ENCODE results near the gene OOSP3.
A peak's percentile ranks its signal among the peaks of the same experiment; 100 is the strongest.

OOSP3 gene

DNA sequence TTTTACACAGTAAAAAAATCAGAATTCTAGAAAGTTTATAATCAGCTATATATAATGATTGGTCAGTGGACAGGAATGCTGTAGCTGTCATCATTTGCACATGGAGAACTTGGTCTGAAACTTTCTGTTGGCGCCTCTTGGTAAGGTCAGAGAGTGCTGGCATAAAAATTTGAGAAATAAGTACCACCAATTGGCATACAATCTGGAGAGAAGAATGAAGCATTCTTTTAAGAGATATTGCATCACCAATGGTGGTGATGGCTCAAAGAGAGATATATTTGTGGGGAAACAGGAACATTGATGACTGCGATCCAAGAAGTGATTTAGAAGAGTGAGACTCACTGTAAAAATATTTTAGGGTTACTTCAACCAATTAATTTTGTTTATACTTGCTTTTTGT lies 39.9 kb downstream of the OOSP3 start:
- H3K4me2 ChIP-seq (ENCODE audit: low read length), result no peak overlapping the region
- H3K4me3 ChIP-seq (ENCODE audit: low read depth, low read length), result no peak overlapping the region
- TF ChIP-seq, protein P1, sequence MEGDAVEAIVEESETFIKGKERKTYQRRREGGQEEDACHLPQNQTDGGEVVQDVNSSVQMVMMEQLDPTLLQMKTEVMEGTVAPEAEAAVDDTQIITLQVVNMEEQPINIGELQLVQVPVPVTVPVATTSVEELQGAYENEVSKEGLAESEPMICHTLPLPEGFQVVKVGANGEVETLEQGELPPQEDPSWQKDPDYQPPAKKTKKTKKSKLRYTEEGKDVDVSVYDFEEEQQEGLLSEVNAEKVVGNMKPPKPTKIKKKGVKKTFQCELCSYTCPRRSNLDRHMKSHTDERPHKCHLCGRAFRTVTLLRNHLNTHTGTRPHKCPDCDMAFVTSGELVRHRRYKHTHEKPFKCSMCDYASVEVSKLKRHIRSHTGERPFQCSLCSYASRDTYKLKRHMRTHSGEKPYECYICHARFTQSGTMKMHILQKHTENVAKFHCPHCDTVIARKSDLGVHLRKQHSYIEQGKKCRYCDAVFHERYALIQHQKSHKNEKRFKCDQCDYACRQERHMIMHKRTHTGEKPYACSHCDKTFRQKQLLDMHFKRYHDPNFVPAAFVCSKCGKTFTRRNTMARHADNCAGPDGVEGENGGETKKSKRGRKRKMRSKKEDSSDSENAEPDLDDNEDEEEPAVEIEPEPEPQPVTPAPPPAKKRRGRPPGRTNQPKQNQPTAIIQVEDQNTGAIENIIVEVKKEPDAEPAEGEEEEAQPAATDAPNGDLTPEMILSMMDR (IDR thresholded peaks at IDR 0.05), result no peak
- H2AFZ ChIP-seq, result no peak overlapping the region
- H3K79me2 ChIP-seq, result no peaks in the 10 kb centered on the region
- no peaks in the 10 kb centered on the region for H3K36me3 ChIP-seq (ENCODE audit: control insufficient read depth, insufficient read depth, low read length)
- H3K9me3 ChIP-seq (ENCODE audit: control insufficient read depth, low read length), result no peaks in the 10 kb centered on the region
- no peak overlapping the region for H3K9ac ChIP-seq
- H3K27me3 ChIP-seq (ENCODE audit: control insufficient read depth, insufficient read depth, low read length), result no peaks in the 10 kb centered on the region
- H3K4me1 ChIP-seq, result no peaks in the 10 kb centered on the region
- no peak overlapping the region for H3K27ac ChIP-seq

DNA sequence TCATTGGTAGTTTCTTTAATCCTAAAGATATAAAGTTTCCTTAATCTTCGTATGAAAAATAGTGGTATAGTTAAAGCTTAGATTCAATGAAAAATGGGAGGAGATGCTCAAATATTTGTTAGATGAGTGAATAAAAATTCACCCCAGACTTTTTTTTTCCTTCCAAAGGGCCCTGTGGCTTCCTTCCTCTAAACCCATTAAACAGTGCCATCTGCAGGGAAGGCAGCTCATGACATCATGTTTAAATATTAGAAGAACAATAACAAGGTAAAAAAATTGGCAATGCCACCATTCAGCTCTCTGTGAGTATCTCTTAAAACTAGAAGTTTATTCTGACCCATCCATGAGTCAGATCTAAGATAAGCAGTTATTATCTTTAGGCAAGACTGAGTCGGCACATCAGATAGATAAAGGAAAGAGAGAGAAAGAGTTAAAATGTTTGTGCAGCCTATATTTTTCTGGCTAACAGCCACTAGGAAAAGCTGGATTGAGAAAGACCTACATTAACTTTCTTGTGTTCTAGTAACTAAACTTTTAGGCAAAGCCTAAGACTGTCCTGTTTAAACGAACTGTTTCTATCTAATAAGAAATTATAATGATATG lies 40.5 kb downstream of the OOSP3 start:
- Histone ChIP-seq H3K4me1 (no peaks in the 10 kb centered on the region), H3K79me2 (no peaks in the 10 kb centered on the region), H3K27ac (no peak overlapping the region), H3K9ac (no peak overlapping the region), H3K4me2 (ENCODE audit: low read length) (no peak overlapping the region), H3K4me3 (ENCODE audit: low read depth, low read length) (no peak overlapping the region), H2AFZ (no peak overlapping the region), H3K27me3 (ENCODE audit: control insufficient read depth, insufficient read depth, low read length) (no peaks in the 10 kb centered on the region), H3K36me3 (ENCODE audit: control insufficient read depth, insufficient read depth, low read length) (no peaks in the 10 kb centered on the region), H3K9me3 (ENCODE audit: control insufficient read depth, low read length) (no peaks in the 10 kb centered on the region)
- TF ChIP-seq, protein P1 (IDR thresholded peaks at IDR 0.05), result peak; percentile 7

DNA sequence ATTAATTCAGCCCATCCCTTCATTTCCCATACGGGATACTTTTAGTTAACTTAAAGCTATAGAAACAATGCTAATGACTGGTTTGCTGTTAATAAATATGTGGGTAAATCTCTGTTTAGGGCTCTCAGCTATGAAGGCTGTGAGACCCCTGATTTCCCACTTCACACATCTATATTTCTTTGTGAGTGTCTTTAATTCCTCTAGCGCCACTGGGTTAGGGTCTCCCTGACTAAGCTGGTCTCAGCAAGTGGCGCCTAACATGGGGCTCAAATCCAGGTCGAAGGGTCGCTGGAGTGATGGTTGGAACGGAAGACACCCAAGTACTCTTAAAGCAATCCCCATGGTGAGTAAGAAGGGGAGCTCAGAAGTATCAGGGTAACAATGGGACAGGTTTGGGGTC lies 45.2 kb downstream of the OOSP3 start:
- Histone ChIP-seq H3K27ac (no peak overlapping the region), H3K9me3 (ENCODE audit: control insufficient read depth, low read length) (no peaks in the 10 kb centered on the region), H3K27me3 (ENCODE audit: control insufficient read depth, insufficient read depth, low read length) (no peaks in the 10 kb centered on the region), H3K4me3 (ENCODE audit: low read depth, low read length) (no peak overlapping the region), H3K4me2 (ENCODE audit: low read length) (no peak overlapping the region), H3K36me3 (ENCODE audit: control insufficient read depth, insufficient read depth, low read length) (no peaks in the 10 kb centered on the region), H3K79me2 (no peaks in the 10 kb centered on the region), H2AFZ (no peak overlapping the region), H3K4me1 (no peaks in the 10 kb centered on the region), H3K9ac (no peak overlapping the region)
- TF ChIP-seq, protein P1 (IDR thresholded peaks at IDR 0.05), result no peak

DNA sequence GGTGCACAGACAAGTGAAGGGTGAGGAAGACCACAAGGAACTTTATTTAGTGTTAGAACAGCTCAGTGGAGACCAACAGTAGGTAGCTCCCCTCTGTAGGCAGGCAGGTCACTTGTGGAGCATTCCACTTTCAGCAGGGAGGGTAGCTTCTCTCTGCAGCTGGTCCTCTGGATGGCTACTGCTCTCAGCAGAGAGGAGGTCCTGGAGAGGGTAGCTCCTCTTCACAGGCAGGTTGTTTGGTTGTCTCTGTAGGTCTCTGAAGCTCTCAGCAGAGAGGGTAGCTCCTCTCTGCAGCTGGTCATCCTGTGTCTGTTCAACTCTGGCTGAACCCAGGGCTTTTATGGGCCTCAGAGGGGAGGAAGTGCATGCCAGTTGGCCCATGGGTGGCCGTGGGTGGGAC lies 53.1 kb downstream of the OOSP3 start:
- no peaks in the 10 kb centered on the region for H3K36me3 ChIP-seq (ENCODE audit: control insufficient read depth, insufficient read depth, low read length)
- no peak overlapping the region for H3K4me2 ChIP-seq (ENCODE audit: low read length)
- no peaks in the 10 kb centered on the region for H3K4me1 ChIP-seq
- TF ChIP-seq, protein P1 (IDR thresholded peaks at IDR 0.05), result no peak
- H3K27ac ChIP-seq, result no peak overlapping the region
- no peak overlapping the region for H3K9ac ChIP-seq
- no peaks in the 10 kb centered on the region for H3K9me3 ChIP-seq (ENCODE audit: control insufficient read depth, low read length)
- no peaks in the 10 kb centered on the region for H3K79me2 ChIP-seq
- H2AFZ ChIP-seq, result no peak overlapping the region
- no peak overlapping the region for H3K4me3 ChIP-seq (ENCODE audit: low read depth, low read length)
- no peaks in the 10 kb centered on the region for H3K27me3 ChIP-seq (ENCODE audit: control insufficient read depth, insufficient read depth, low read length)

DNA sequence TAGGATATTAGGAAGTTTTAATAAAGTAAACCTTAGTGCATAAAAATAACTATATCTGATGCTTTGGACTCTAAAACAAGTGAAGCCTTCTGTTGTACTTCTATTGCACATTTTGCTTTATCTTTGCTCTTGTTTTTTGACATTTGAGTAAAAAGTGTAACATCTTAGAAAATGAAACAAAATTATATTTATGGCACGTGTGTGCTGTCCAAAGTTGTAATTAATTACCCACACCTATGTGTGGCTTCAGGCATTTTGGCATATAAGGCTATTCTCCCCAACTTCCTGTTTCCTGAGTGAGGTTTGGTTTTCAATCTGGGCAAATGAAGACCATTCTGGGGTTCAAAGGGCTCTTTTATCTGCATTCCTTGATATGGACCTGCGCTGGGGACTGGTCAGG lies 59.5 kb downstream of the OOSP3 start, which contains the start of gene OOSP1:
OOSP1 (plus strand) TSS at position 301 of the 400 bp plus-strand sequence; CDS start at position 324, 23 bp downstream.
- H3K36me3 ChIP-seq (ENCODE audit: control insufficient read depth, insufficient read depth, low read length), result no peaks in the 10 kb centered on the region
- no peak within 1 kb of the TSS for H3K27ac ChIP-seq
- no peak within 1 kb of the TSS for H2AFZ ChIP-seq
- no peak within 1 kb of the TSS for H3K4me3 ChIP-seq (ENCODE audit: low read depth, low read length)
- no peaks in the 10 kb centered on the region for H3K27me3 ChIP-seq (ENCODE audit: control insufficient read depth, insufficient read depth, low read length)
- no peak within 1 kb of the TSS for H3K9ac ChIP-seq
- no peaks in the 10 kb centered on the region for H3K4me1 ChIP-seq
- H3K79me2 ChIP-seq, result no peaks in the 10 kb centered on the region
- TF ChIP-seq, protein P1 (IDR thresholded peaks at IDR 0.05), result no peak
- H3K4me2 ChIP-seq (ENCODE audit: low read length), result no peak within 1 kb of the TSS
- H3K9me3 ChIP-seq (ENCODE audit: control insufficient read depth, low read length), result no peaks in the 10 kb centered on the region
